HG03354 (cell line): ENCODE data around the gene ZNF415.
"Not testable (repeated sequence)": the region's sequence is repeated elsewhere in the genome, so short reads cannot be mapped to it uniquely, and the experiment has no call there.

Source experiments
- ATAC-seq: cut with Tn5 transposase; IDR thresholded peaks from one replicate; pipeline ENCODE4 v1.9.1; 2021; ENCODE audit warnings: mild to moderate bottlenecking; ENCODE audit not compliant: unreplicated experiment, poor library complexity, severe bottlenecking

ZNF415 gene

GRCh38 chr19:53103234-53104203, 29.2 kb downstream of the ZNF415 start, which contains the start of gene ZNF160:
Gene ZNF160, minus strand, starts transcription at chr19:53103422. Its CDS starts 17,146 bp downstream, at chr19:53086276.
- peak; percentile 93 for ATAC-seq

- peak; percentile 32 for ATAC-seq
Observed at GRCh38 chr19:53102756-53103233, 29.9 kb downstream of the ZNF415 start.

- no peak for ATAC-seq
Observed at GRCh38 chr19:53102206-53102755, 30.4 kb downstream of the ZNF415 start.

- ATAC-seq, result no peak
Observed at GRCh38 chr19:53101518-53101917, 31.2 kb downstream of the ZNF415 start.

GRCh38 chr19:53098570-53098969, 34.1 kb downstream of the ZNF415 start:
- ATAC-seq, result not testable (repeated sequence)

- ATAC-seq, result not testable (repeated sequence)
Observed at GRCh38 chr19:53096982-53097690, 35.6 kb downstream of the ZNF415 start.

- ATAC-seq, result not testable (repeated sequence)
Observed at GRCh38 chr19:53096579-53096978, 36.1 kb downstream of the ZNF415 start.

- no peak for ATAC-seq
Observed at GRCh38 chr19:53094754-53095575, 37.7 kb downstream of the ZNF415 start.

GRCh38 chr19:53092723-53093122, 40.0 kb downstream of the ZNF415 start:
- no peak for ATAC-seq

GRCh38 chr19:53091413-53092254, 41.1 kb downstream of the ZNF415 start:
- ATAC-seq, result no peak

- ATAC-seq, result no peak
Observed at GRCh38 chr19:53088091-53088490, 44.6 kb downstream of the ZNF415 start.

GRCh38 chr19:53086949-53087348, 45.8 kb downstream of the ZNF415 start:
- no peak for ATAC-seq

GRCh38 chr19:53085496-53085895, 47.2 kb downstream of the ZNF415 start:
- ATAC-seq, result no peak

GRCh38 chr19:53082929-53083328, 49.8 kb downstream of the ZNF415 start:
- ATAC-seq, result no peak

GRCh38 chr19:53079313-53079924, 53.3 kb downstream of the ZNF415 start:
- no peak for ATAC-seq

- ATAC-seq, result no peak
Observed at GRCh38 chr19:53078668-53079067, 54.0 kb downstream of the ZNF415 start.

GRCh38 chr19:53076984-53077383, 55.7 kb downstream of the ZNF415 start:
- no peak for ATAC-seq

- ATAC-seq, result no peak
Observed at GRCh38 chr19:53068834-53069233, 63.9 kb downstream of the ZNF415 start.
